ENCODE measurements around the gene RXRA.

The RXRA gene

GRCh38 chr9:134421888-134422287 lies 95.6 kb downstream of the RXRA start:
- H3K79me1 ChIP-seq (ENCODE audit: low read depth, low read length) = peaks cover 13% of the 10 kb centered on the region
- no peak overlapping the region for H4K91ac ChIP-seq (ENCODE audit: low read depth, low read length, poor library complexity)
- no peak overlapping the region for H3K14ac ChIP-seq (ENCODE audit: low read length)
- no peaks in the 10 kb centered on the region for H3K27me3 ChIP-seq (ENCODE audit: control insufficient read depth in 3 of 3, insufficient read depth in 3 of 3, low read depth in 1 of 3, low read length in 3 of 3)
- H4K8ac ChIP-seq (ENCODE audit: low read depth, low read length) = no peak overlapping the region
- no peak overlapping the region for H3K4me3 ChIP-seq (ENCODE audit: low read length in 2 of 2)
- no peak overlapping the region for H3K4ac ChIP-seq (ENCODE audit: low read length)
- H3K18ac ChIP-seq (ENCODE audit: low read length) = no peak overlapping the region
- H3K36me3 ChIP-seq (replicated peaks in 1 of 2; ENCODE audit: control insufficient read depth in 2 of 2, insufficient read depth in 2 of 2, low read length in 2 of 2) = peaks cover 20 to 43% of the 10 kb centered on the region in 2 donors
- H2AK5ac ChIP-seq (ENCODE audit: low read depth, low read length) = no peak overlapping the region
- H3K4me2 ChIP-seq (ENCODE audit: insufficient read depth, low read length, poor library complexity, severe bottlenecking) = no peak overlapping the region
- H2AFZ ChIP-seq (ENCODE audit: low read length) = no peak overlapping the region
- no peak overlapping the region for H3K23ac ChIP-seq (ENCODE audit: low read depth, low read length, poor library complexity)
- H3K4me1 ChIP-seq (ENCODE audit: control insufficient read depth in 2 of 2, insufficient read depth in 1 of 2, low read depth in 1 of 2, low read length in 2 of 2) = no peaks in the 10 kb centered on the region
- no peak overlapping the region for H3K9ac ChIP-seq (ENCODE audit: low read depth, low read length, poor library complexity)
- no CpG with 5 or more reads among the region's 11 CpGs for WGBS, 2 donors (ENCODE audit: extremely low coverage in 2 of 2, insufficient read length in 2 of 2, insufficient replicate concordance in 1 of 2)
- H2BK120ac ChIP-seq (ENCODE audit: low read depth, low read length) = no peak overlapping the region
- H2BK5ac ChIP-seq (ENCODE audit: low read length) = no peak overlapping the region
- no peak overlapping the region for H3K27ac ChIP-seq (replicated peaks; ENCODE audit: low read length)
- H3K9me3 ChIP-seq (replicated peaks in 1 of 2; ENCODE audit: control insufficient read depth in 2 of 2, insufficient read depth in 1 of 2, low read depth in 1 of 2, low read length in 2 of 2) = no peaks in the 10 kb centered on the region
- no peak overlapping the region for H2BK12ac ChIP-seq (ENCODE audit: low read length)
- no peak overlapping the region for H2BK15ac ChIP-seq (ENCODE audit: low read length)
- DNase-seq (ENCODE audit: low spot score) = no peak

DNA sequence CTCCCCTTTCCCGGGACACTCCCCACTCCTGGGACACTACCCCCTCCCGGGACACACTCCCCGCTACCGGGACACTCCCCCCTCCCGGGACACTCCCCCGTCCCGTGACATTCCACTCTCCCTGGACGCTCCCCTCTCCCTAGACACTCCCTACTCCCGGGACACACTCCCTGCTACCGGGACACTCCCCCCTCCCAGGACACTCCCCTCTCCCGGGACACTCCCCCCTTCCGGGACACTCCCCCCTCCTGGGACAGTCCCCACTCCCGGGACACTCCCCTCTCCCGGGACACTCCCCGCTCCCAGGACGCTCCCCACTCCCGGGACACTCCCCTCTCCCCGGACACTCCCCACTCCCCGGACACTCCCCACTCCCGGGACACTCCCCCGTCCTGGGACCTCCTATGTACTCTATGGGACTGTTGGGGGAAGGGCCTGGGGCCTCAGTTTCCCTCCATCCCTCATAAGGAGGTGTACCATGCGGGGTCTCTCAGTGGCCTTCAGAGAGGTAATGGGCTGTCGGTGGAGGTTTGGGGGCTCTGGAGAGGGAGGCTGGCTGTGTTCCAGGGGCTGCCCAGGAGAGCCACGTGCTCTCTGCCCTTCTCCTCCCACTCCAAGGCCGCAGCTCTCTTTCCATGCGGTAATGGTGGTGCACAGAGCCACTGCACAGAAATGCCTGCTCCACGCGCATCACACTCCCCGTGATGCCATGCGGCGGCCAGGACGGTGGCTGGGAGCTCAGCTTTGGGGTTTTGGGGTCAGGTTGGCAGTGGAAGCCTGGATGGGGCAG lies 96.2 kb downstream of the RXRA start:
- H3K4ac ChIP-seq (ENCODE audit: low read length) = no peak overlapping the region
- no peaks in the 10 kb centered on the region for H3K27me3 ChIP-seq (ENCODE audit: control insufficient read depth in 3 of 3, insufficient read depth in 3 of 3, low read depth in 1 of 3, low read length in 3 of 3)
- no peak overlapping the region for H3K27ac ChIP-seq (replicated peaks; ENCODE audit: low read length)
- no CpG with 5 or more reads among the region's 32 CpGs for WGBS, 2 donors (ENCODE audit: extremely low coverage in 2 of 2, insufficient read length in 2 of 2, insufficient replicate concordance in 1 of 2)
- no peak overlapping the region for H3K18ac ChIP-seq (ENCODE audit: low read length)
- H3K14ac ChIP-seq (ENCODE audit: low read length) = peak overlapping the region; percentile 17
- H3K4me1 ChIP-seq (ENCODE audit: control insufficient read depth in 2 of 2, insufficient read depth in 1 of 2, low read depth in 1 of 2, low read length in 2 of 2) = no peaks in the 10 kb centered on the region
- H4K91ac ChIP-seq (ENCODE audit: low read depth, low read length, poor library complexity) = no peak overlapping the region
- DNase-seq (ENCODE audit: low spot score) = no peak
- H3K23ac ChIP-seq (ENCODE audit: low read depth, low read length, poor library complexity) = peak overlapping the region; percentile 80
- no peak overlapping the region for H2BK15ac ChIP-seq (ENCODE audit: low read length)
- no peak overlapping the region for H3K4me2 ChIP-seq (ENCODE audit: insufficient read depth, low read length, poor library complexity, severe bottlenecking)
- H3K9ac ChIP-seq (ENCODE audit: low read depth, low read length, poor library complexity) = peak overlapping the region; percentile 60
- no peak overlapping the region for H2BK120ac ChIP-seq (ENCODE audit: low read depth, low read length)
- H3K79me1 ChIP-seq (ENCODE audit: low read depth, low read length) = peaks cover 9% of the 10 kb centered on the region
- H3K36me3 ChIP-seq (replicated peaks in 1 of 2; ENCODE audit: control insufficient read depth in 2 of 2, insufficient read depth in 2 of 2, low read length in 2 of 2) = peaks cover 17 to 39% of the 10 kb centered on the region in 2 donors
- H2BK12ac ChIP-seq (ENCODE audit: low read length) = no peak overlapping the region
- no peak overlapping the region for H3K4me3 ChIP-seq (ENCODE audit: low read length in 2 of 2)
- H2AK5ac ChIP-seq (ENCODE audit: low read depth, low read length) = no peak overlapping the region
- H2AFZ ChIP-seq (ENCODE audit: low read length) = no peak overlapping the region
- no peak overlapping the region for H2BK5ac ChIP-seq (ENCODE audit: low read length)
- H4K8ac ChIP-seq (ENCODE audit: low read depth, low read length) = no peak overlapping the region
- H3K9me3 ChIP-seq (replicated peaks in 1 of 2; ENCODE audit: control insufficient read depth in 2 of 2, insufficient read depth in 1 of 2, low read depth in 1 of 2, low read length in 2 of 2) = no peaks in the 10 kb centered on the region

- Histone ChIP-seq H3K4ac (ENCODE audit: low read length) (no peak overlapping the region), H2AFZ (ENCODE audit: low read length) (no peak overlapping the region), H3K36me3 (replicated peaks in 1 of 2; ENCODE audit: control insufficient read depth in 2 of 2, insufficient read depth in 2 of 2, low read length in 2 of 2) (peaks cover 19 to 35% of the 10 kb centered on the region in 2 donors)
Observed at GRCh38 chr9:134423166-134423565, 96.9 kb downstream of the RXRA start.

GRCh38 chr9:134423749-134424148 lies 97.5 kb downstream of the RXRA start:
- Histone ChIP-seq H2BK120ac (ENCODE audit: low read depth, low read length) (no peak overlapping the region), H2BK15ac (ENCODE audit: low read length) (no peak overlapping the region), H2AK5ac (ENCODE audit: low read depth, low read length) (no peak overlapping the region), H3K9me3 (replicated peaks in 1 of 2; ENCODE audit: control insufficient read depth in 2 of 2, insufficient read depth in 1 of 2, low read depth in 1 of 2, low read length in 2 of 2) (no peaks in the 10 kb centered on the region), H2BK5ac (ENCODE audit: low read length) (no peak overlapping the region), H3K14ac (ENCODE audit: low read length) (no peak overlapping the region), H3K4me3 (ENCODE audit: low read length in 2 of 2) (no peak overlapping the region), H3K18ac (ENCODE audit: low read length) (no peak overlapping the region), H3K9ac (ENCODE audit: low read depth, low read length, poor library complexity) (no peak overlapping the region), H3K23ac (ENCODE audit: low read depth, low read length, poor library complexity) (no peak overlapping the region), H3K36me3 (replicated peaks in 1 of 2; ENCODE audit: control insufficient read depth in 2 of 2, insufficient read depth in 2 of 2, low read length in 2 of 2) (peaks cover 19 to 29% of the 10 kb centered on the region in 2 donors), H3K27ac (replicated peaks; ENCODE audit: low read length) (no peak overlapping the region), H3K4me1 (ENCODE audit: control insufficient read depth in 2 of 2, insufficient read depth in 1 of 2, low read depth in 1 of 2, low read length in 2 of 2) (no peaks in the 10 kb centered on the region), H4K91ac (ENCODE audit: low read depth, low read length, poor library complexity) (no peak overlapping the region), H3K79me1 (ENCODE audit: low read depth, low read length) (peaks cover 9% of the 10 kb centered on the region), H2BK12ac (ENCODE audit: low read length) (no peak overlapping the region), H4K8ac (ENCODE audit: low read depth, low read length) (peak overlapping the region; percentile 43), H3K4me2 (ENCODE audit: insufficient read depth, low read length, poor library complexity, severe bottlenecking) (no peak overlapping the region), H3K4ac (ENCODE audit: low read length) (no peak overlapping the region), H2AFZ (ENCODE audit: low read length) (no peak overlapping the region), H3K27me3 (ENCODE audit: control insufficient read depth in 3 of 3, insufficient read depth in 3 of 3, low read depth in 1 of 3, low read length in 3 of 3) (no peaks in the 10 kb centered on the region)
- no peak for DNase-seq (ENCODE audit: low spot score)
- WGBS, 2 donors (ENCODE audit: extremely low coverage in 2 of 2, insufficient read length in 2 of 2, insufficient replicate concordance in 1 of 2) = no CpG with 5 or more reads among the region's 15 CpGs

More at GRCh38 chr9:134423166-134423565, 96.9 kb downstream of the RXRA start:
- Histone ChIP-seq H3K9ac (ENCODE audit: low read depth, low read length, poor library complexity) (no peak overlapping the region), H2BK120ac (ENCODE audit: low read depth, low read length) (no peak overlapping the region), H3K14ac (ENCODE audit: low read length) (peak overlapping the region; percentile 17), H3K23ac (ENCODE audit: low read depth, low read length, poor library complexity) (peak overlapping the region; percentile 80), H2AK5ac (ENCODE audit: low read depth, low read length) (no peak overlapping the region), H3K4me2 (ENCODE audit: insufficient read depth, low read length, poor library complexity, severe bottlenecking) (no peak overlapping the region), H3K18ac (ENCODE audit: low read length) (no peak overlapping the region), H4K91ac (ENCODE audit: low read depth, low read length, poor library complexity) (no peak overlapping the region), H2BK5ac (ENCODE audit: low read length) (no peak overlapping the region), H3K27me3 (ENCODE audit: control insufficient read depth in 3 of 3, insufficient read depth in 3 of 3, low read depth in 1 of 3, low read length in 3 of 3) (no peaks in the 10 kb centered on the region), H2BK12ac (ENCODE audit: low read length) (no peak overlapping the region), H3K4me1 (ENCODE audit: control insufficient read depth in 2 of 2, insufficient read depth in 1 of 2, low read depth in 1 of 2, low read length in 2 of 2) (no peaks in the 10 kb centered on the region), H3K4me3 (ENCODE audit: low read length in 2 of 2) (no peak overlapping the region), H3K9me3 (replicated peaks in 1 of 2; ENCODE audit: control insufficient read depth in 2 of 2, insufficient read depth in 1 of 2, low read depth in 1 of 2, low read length in 2 of 2) (no peaks in the 10 kb centered on the region), H3K79me1 (ENCODE audit: low read depth, low read length) (peaks cover 9% of the 10 kb centered on the region), H2BK15ac (ENCODE audit: low read length) (no peak overlapping the region), H3K27ac (replicated peaks; ENCODE audit: low read length) (no peak overlapping the region), H4K8ac (ENCODE audit: low read depth, low read length) (no peak overlapping the region)
- WGBS, 2 donors (ENCODE audit: extremely low coverage in 2 of 2, insufficient read length in 2 of 2, insufficient replicate concordance in 1 of 2) = no CpG with 5 or more reads among the region's 15 CpGs
- DNase-seq (ENCODE audit: low spot score) = no peak

Measured in neuronal stem cell (in vitro differentiated cells).